KMS-11 (cell line): Measurements from ENCODE around the gene MIR17HG.

Source experiments
- H2AFZ ChIP-seq: fragments of 200-600 bp; sonication (generic); 2 replicates; pipeline ENCODE4 v1.6.1; 2016; ENCODE audit warnings: antibody characterized with exemption, mixed run types, low read depth
- H3K27ac ChIP-seq: fragments of 200-600 bp; sonication (generic); 2 replicates; pipeline ENCODE4 v1.6.1; 2016; ENCODE audit warnings: mild to moderate bottlenecking, mixed run types
- H3K27me3 ChIP-seq: fragments of 200-600 bp; sonication (generic); 2 replicates; pipeline ENCODE4 v1.6.1; 2017; ENCODE audit warnings: mild to moderate bottlenecking, low read depth, mixed run types, moderate library complexity; ENCODE audit not compliant: insufficient read depth
- H3K36me3 ChIP-seq: fragments of 200-600 bp; sonication (generic); 2 replicates; pipeline ENCODE4 v1.6.1; 2017; ENCODE audit warnings: mild to moderate bottlenecking, mixed run types; ENCODE audit not compliant: insufficient read depth
- H3K4me1 ChIP-seq: fragments of 200-600 bp; sonication (generic); 2 replicates; pipeline ENCODE4 v1.6.1; 2016; ENCODE audit warnings: mild to moderate bottlenecking, low read depth, mixed run types; ENCODE audit not compliant: poor library complexity, severe bottlenecking
- H3K4me2 ChIP-seq: fragments of 200-600 bp; sonication (generic); 2 replicates; pipeline ENCODE4 v1.7.0; 2016; ENCODE audit warnings: mild to moderate bottlenecking, mixed run types
- H3K4me3 ChIP-seq: fragments of 200-600 bp; sonication (generic); IDR thresholded peaks from 2 replicates; pipeline ENCODE4 v1.6.1; 2017; ENCODE audit warnings: low read depth, low read length, mixed read lengths; ENCODE audit not compliant: insufficient read depth
- H3K79me2 ChIP-seq: fragments of 200-600 bp; sonication (generic); 2 replicates; pipeline ENCODE4 v1.6.1; 2016; ENCODE audit warnings: low read depth, mixed run types; ENCODE audit not compliant: insufficient read depth
- H3K9ac ChIP-seq: fragments of 200-600 bp; sonication (generic); 2 replicates; pipeline ENCODE4 v1.6.1; 2016; ENCODE audit warnings: mild to moderate bottlenecking, mixed run types
- H4K20me1 ChIP-seq: fragments of 200-600 bp; sonication (generic); 2 replicates; pipeline ENCODE4 v1.6.1; 2016; ENCODE audit warnings: mild to moderate bottlenecking, mixed run types; ENCODE audit not compliant: insufficient read depth
- TF ChIP-seq, protein P1 (sequence below): fragments of 200-600 bp; sonication (generic); conservative IDR thresholded peaks from 2 replicates; pipeline ENCODE4 v1.6.1; 2017; ENCODE audit warnings: low read depth, mild to moderate bottlenecking, antibody characterized with exemption, low read length, moderate library complexity, mixed read lengths

MIR17HG gene

DNA sequence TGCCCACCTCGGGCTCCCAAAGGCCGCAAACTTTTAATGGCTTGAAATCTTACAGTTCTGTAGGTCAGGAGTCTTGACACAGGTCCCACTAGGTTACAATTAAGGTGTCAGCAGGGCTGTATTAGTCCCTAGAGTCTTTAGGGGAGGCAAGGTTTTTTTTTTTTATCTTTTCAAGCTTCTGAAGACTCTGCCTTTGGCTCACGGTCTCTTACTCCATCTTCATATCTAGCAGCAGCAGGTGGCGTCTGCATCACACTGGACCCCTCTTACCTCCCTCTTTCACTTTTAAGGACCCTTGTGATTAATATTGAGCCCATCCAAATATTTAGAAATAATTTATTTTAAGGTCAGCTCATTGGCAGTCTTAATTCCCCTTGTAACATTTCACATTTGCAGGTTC is 11.6 kb downstream of the MIR17HG start:
- Histone ChIP-seq H3K4me1 (no peaks in the 10 kb centered on the region), H3K27ac (no peak overlapping the region), H3K27me3 (no peaks in the 10 kb centered on the region), H4K20me1 (peaks cover 12% of the 10 kb centered on the region; the same call in 1 of the 2 replicates), H3K79me2 (no peaks in the 10 kb centered on the region), H3K9ac (no peak overlapping the region), H2AFZ (no peak overlapping the region), H3K4me2 (no peak overlapping the region), H3K36me3 (peaks cover under 1% of the 10 kb centered on the region; the same call in 1 of the 2 replicates), H3K4me3 (no peak overlapping the region)
- TF ChIP-seq, protein P1, sequence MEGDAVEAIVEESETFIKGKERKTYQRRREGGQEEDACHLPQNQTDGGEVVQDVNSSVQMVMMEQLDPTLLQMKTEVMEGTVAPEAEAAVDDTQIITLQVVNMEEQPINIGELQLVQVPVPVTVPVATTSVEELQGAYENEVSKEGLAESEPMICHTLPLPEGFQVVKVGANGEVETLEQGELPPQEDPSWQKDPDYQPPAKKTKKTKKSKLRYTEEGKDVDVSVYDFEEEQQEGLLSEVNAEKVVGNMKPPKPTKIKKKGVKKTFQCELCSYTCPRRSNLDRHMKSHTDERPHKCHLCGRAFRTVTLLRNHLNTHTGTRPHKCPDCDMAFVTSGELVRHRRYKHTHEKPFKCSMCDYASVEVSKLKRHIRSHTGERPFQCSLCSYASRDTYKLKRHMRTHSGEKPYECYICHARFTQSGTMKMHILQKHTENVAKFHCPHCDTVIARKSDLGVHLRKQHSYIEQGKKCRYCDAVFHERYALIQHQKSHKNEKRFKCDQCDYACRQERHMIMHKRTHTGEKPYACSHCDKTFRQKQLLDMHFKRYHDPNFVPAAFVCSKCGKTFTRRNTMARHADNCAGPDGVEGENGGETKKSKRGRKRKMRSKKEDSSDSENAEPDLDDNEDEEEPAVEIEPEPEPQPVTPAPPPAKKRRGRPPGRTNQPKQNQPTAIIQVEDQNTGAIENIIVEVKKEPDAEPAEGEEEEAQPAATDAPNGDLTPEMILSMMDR = no peak

GRCh38 chr13:91359631-91360030 is 12.1 kb downstream of the MIR17HG start:
- H3K4me1 ChIP-seq = no peaks in the 10 kb centered on the region
- H3K9ac ChIP-seq = no peak overlapping the region
- H3K4me3 ChIP-seq = no peak overlapping the region
- no peak overlapping the region for H2AFZ ChIP-seq
- no peak overlapping the region for H3K27ac ChIP-seq
- H3K27me3 ChIP-seq = no peaks in the 10 kb centered on the region
- H3K79me2 ChIP-seq = no peaks in the 10 kb centered on the region
- H3K4me2 ChIP-seq = no peak overlapping the region
- H3K36me3 ChIP-seq = no peaks in the 10 kb centered on the region
- TF ChIP-seq, protein P1 = no peak
- peaks cover 12% of the 10 kb centered on the region; the same call in 1 of the 2 replicates for H4K20me1 ChIP-seq

DNA sequence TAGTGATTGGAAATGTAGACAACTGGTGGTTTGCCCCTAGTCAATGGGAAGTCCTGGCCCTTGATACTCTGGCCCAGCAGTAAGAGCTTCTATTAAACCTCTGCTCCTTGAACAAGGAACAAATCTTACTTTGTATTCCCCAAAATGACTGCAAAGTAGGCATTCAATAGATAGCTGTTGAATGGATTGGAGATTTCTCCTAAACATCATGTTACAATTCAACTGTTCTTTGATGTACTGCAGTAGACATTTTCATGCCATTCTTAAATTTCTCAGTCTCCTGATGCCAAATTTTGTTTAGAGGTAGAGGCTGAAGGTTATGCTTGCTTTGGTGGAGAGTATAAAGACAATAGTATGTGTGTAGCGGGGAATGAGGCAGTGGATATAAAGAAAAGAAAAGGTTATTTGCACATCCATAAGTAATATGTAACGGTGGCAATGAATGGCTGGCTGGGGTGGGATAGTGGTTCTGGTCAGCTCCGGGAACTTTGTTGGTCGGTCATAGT is 12.8 kb downstream of the MIR17HG start:
- Histone ChIP-seq H3K4me3 (no peak overlapping the region), H3K4me2 (no peak overlapping the region), H2AFZ (no peak overlapping the region), H3K36me3 (no peaks in the 10 kb centered on the region), H3K27ac (no peak overlapping the region), H3K79me2 (no peaks in the 10 kb centered on the region), H4K20me1 (peaks cover 8% of the 10 kb centered on the region; the same call in 1 of the 2 replicates), H3K4me1 (no peaks in the 10 kb centered on the region), H3K9ac (no peak overlapping the region), H3K27me3 (no peaks in the 10 kb centered on the region)
- TF ChIP-seq, protein P1 = no peak

GRCh38 chr13:91361755-91362271 is 14.3 kb downstream of the MIR17HG start:
- Histone ChIP-seq H3K4me1 (no peaks in the 10 kb centered on the region), H3K4me3 (no peak overlapping the region), H3K4me2 (no peak overlapping the region), H3K79me2 (no peaks in the 10 kb centered on the region), H3K36me3 (no peaks in the 10 kb centered on the region), H3K27ac (no peak overlapping the region), H3K27me3 (no peaks in the 10 kb centered on the region), H3K9ac (no peak overlapping the region), H4K20me1 (no peaks in the 10 kb centered on the region), H2AFZ (no peak overlapping the region)
- TF ChIP-seq, protein P1 = no peak
